ENCODE results near the gene HCFC1R1. TPM values are rescaled to one million over a fixed set of nuclear protein-coding genes. Genes with fewer than 3 reads are reported as not detected.
A peak's percentile ranks its signal among the peaks of the same experiment; 100 is the strongest.

HCFC1R1 gene
- total and polyA plus RNA-seq, 4 donors, result 10.9 to 138 (median 45.7) TPM

DNA sequence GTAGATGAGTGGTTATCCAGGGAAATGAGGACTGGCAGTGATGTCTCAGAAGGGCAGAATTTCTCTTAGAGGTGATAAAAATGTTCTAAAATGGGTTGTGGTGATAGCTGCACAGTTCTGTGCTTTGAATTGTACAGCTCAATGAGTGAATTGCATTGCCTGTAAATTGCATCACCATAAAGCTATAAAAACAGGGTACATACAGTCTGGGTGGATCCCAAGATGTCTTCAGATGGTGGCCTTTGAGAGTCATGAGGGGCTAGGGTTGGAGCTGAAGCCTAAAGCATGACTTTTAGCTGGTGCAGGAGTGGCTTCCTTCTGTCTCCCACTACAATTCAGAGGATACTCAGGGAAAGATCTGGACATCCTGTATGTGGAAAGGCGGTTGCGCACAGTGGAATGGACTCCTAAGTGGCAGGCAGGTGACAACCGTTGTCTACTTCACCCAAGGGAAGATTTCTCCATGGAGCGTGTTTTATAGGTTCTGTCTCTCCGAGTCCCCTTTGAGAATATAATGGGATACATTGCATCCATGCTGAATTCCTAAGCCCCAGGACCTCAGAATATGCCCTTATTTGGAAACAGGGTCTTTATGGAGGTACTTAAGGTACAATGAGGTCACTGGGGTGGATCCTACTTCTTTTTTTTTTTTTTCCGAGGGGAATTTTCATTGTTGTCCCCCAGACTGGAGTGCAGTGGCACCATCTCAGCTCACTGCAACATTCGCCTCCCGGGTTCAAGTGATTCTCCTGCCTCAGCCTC, 40.1 kb upstream of the HCFC1R1 start:
- Histone ChIP-seq H3K4me1 (ENCODE audit: control insufficient read depth in 5 of 5, insufficient read depth in 5 of 5, low read length in 5 of 5) (peaks cover 2 to 26% (median 7%) of the 10 kb centered on the region in 5 donors), H3K4me3 (no peak overlapping the region), H3K36me3 (ENCODE audit: control insufficient read depth in 4 of 4, insufficient read depth in 4 of 4, low read length in 4 of 4) (peaks cover 0 to 10% (median 0%) of the 10 kb centered on the region in 4 donors), H3K27me3 (ENCODE audit: control insufficient read depth in 3 of 3, insufficient read depth in 3 of 3, low read length in 2 of 3) (no peaks in the 10 kb centered on the region), H3K27ac (ENCODE audit: low read depth in 1 of 2, low read length in 1 of 2) (no peak overlapping the region), H3K9ac (ENCODE audit: insufficient read depth in 1 of 2, low read length in 2 of 2) (no peak overlapping the region), H3K9me3 (ENCODE audit: control insufficient read depth in 4 of 4, insufficient read depth in 3 of 4, low read length in 3 of 4) (no peaks in the 10 kb centered on the region)
- TF ChIP-seq, protein P1, sequence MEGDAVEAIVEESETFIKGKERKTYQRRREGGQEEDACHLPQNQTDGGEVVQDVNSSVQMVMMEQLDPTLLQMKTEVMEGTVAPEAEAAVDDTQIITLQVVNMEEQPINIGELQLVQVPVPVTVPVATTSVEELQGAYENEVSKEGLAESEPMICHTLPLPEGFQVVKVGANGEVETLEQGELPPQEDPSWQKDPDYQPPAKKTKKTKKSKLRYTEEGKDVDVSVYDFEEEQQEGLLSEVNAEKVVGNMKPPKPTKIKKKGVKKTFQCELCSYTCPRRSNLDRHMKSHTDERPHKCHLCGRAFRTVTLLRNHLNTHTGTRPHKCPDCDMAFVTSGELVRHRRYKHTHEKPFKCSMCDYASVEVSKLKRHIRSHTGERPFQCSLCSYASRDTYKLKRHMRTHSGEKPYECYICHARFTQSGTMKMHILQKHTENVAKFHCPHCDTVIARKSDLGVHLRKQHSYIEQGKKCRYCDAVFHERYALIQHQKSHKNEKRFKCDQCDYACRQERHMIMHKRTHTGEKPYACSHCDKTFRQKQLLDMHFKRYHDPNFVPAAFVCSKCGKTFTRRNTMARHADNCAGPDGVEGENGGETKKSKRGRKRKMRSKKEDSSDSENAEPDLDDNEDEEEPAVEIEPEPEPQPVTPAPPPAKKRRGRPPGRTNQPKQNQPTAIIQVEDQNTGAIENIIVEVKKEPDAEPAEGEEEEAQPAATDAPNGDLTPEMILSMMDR (IDR thresholded peaks at IDR 0.05; ENCODE audit: control extremely low read depth, extremely low read depth), result no peak
- no peak for DNase-seq
- ATAC-seq (ENCODE audit: insufficient read depth, low FRiP score), result no peak
- WGBS, 2 donors, result 95 to 96% methylated on average over 8 of the region's 8 CpGs

DNA sequence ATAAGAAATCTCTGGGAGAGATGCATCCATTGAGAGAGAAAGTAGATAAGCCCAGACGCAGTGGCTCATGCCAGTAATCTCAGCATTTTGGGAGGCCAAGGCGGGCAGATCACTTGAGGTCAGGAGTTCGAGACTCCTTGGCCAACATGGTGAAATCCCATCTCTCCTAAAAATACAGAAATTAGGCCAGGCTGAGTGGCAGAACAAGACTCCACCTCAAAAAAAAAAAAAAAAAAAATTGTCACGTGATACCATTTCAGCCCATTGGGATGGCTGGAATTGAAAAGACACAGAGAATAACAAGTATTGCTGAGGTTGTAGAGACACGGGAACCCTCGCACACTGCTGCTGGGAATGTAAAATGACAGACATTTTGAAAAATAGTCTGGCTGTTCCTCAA, 38.8 kb upstream of the HCFC1R1 start:
- no peak overlapping the region for H3K4me3 ChIP-seq
- WGBS, 2 donors, result 83 to 89% methylated on average over 6 of the region's 6 CpGs
- DNase-seq (no peak), ATAC-seq (ENCODE audit: insufficient read depth, low FRiP score) (no peak)
- TF ChIP-seq, protein P1 (IDR thresholded peaks at IDR 0.05; ENCODE audit: control extremely low read depth, extremely low read depth), result no peak
- H3K4me1 ChIP-seq (ENCODE audit: control insufficient read depth in 5 of 5, insufficient read depth in 5 of 5, low read length in 5 of 5), result peaks cover 2 to 22% (median 7%) of the 10 kb centered on the region in 5 donors
- H3K27me3 ChIP-seq (ENCODE audit: control insufficient read depth in 3 of 3, insufficient read depth in 3 of 3, low read length in 2 of 3), result no peaks in the 10 kb centered on the region
- no peak overlapping the region for H3K27ac ChIP-seq (ENCODE audit: low read depth in 1 of 2, low read length in 1 of 2)
- H3K36me3 ChIP-seq (ENCODE audit: control insufficient read depth in 4 of 4, insufficient read depth in 4 of 4, low read length in 4 of 4), result peaks cover 0 to 3% (median 0%) of the 10 kb centered on the region in 4 donors
- no peaks in the 10 kb centered on the region for H3K9me3 ChIP-seq (ENCODE audit: control insufficient read depth in 4 of 4, insufficient read depth in 3 of 4, low read length in 3 of 4)
- H3K9ac ChIP-seq (ENCODE audit: insufficient read depth in 1 of 2, low read length in 2 of 2), result no peak overlapping the region

DNA sequence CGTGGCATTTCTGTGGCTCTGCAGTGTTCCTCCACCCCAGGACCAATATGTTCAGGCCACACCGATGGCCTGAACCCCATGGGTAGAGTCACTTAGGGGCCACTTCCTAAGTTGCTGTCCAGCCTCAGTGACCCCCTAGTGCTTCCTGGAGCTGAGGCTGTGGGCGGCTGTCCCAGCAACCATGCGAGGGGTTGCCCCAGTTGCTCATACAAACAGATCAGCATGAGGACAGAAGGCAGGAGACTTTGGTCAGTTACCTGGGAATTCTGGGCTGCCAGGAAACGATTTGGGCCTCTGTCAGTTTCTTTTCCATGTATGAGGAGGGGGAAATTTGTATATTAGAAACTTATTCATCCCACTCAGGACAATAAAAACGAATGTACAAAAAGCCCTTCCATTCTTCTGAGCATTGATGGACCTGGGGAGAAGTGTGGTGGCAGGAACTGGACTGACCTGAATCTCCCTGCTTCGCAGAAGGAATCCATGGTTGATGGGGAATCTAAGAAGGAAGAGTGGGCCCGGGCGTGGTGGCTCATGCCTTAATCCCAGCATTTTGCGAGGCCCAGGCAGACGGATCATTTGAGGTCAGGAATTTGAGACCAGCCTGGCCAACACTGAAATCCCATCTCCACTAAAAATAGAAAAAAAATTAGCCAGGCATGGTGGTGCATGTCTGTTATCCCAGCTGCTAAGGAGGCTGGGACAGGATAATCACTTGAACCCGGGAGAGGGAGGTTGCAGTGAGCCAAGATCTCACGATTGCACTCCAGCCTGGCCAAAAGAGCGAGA, 36.8 kb upstream of the HCFC1R1 start:
- Histone ChIP-seq H3K4me3 (no peak overlapping the region), H3K36me3 (ENCODE audit: control insufficient read depth in 4 of 4, insufficient read depth in 4 of 4, low read length in 4 of 4) (no peaks in the 10 kb centered on the region), H3K9ac (ENCODE audit: insufficient read depth in 1 of 2, low read length in 2 of 2) (no peak overlapping the region), H3K27ac (ENCODE audit: low read depth in 1 of 2, low read length in 1 of 2) (peak overlapping the region in 1 of 2 donors; percentile 31), H3K27me3 (ENCODE audit: control insufficient read depth in 3 of 3, insufficient read depth in 3 of 3, low read length in 2 of 3) (no peaks in the 10 kb centered on the region), H3K4me1 (ENCODE audit: control insufficient read depth in 5 of 5, insufficient read depth in 5 of 5, low read length in 5 of 5) (peaks cover 2 to 16% (median 7%) of the 10 kb centered on the region in 5 donors), H3K9me3 (ENCODE audit: control insufficient read depth in 4 of 4, insufficient read depth in 3 of 4, low read length in 3 of 4) (no peaks in the 10 kb centered on the region)
- WGBS, 2 donors, result 87% methylated on average over 14 of the region's 14 CpGs
- no peak for DNase-seq
- ATAC-seq (ENCODE audit: insufficient read depth, low FRiP score), result no peak
- TF ChIP-seq, protein P1 (IDR thresholded peaks at IDR 0.05; ENCODE audit: control extremely low read depth, extremely low read depth), result no peak
